HuH-7.5 (cell line): Measurements from ENCODE around the gene ZNF3.
A peak's percentile ranks its signal among the peaks of the same experiment; 100 is the strongest.

Experiments
- DNase-seq: peaks from one replicate; pipeline ENCODE4 v3.0.0; 2011; ENCODE audit warnings: low spot score

ZNF3 gene

DNA sequence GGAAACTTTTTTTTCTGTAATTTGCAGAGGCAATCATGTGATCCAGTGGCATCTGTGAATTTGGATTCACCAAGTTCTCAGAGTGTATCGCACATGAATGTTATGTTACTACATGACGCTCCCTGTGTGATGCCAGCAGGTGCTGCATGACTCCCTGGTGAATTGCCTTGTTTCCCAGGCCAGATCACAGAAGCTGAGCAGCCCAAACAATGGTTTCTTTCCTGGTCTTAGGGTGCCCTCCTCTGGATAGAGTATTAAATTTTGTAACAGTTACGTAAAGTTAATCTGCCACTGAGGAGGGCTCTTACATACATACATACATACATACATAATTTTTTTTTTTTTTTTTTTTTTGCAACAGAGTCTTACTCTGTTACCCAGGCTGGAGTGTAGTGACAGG lies 28.3 kb downstream of the ZNF3 start:
- DNase-seq, result peak; percentile 77

DNA sequence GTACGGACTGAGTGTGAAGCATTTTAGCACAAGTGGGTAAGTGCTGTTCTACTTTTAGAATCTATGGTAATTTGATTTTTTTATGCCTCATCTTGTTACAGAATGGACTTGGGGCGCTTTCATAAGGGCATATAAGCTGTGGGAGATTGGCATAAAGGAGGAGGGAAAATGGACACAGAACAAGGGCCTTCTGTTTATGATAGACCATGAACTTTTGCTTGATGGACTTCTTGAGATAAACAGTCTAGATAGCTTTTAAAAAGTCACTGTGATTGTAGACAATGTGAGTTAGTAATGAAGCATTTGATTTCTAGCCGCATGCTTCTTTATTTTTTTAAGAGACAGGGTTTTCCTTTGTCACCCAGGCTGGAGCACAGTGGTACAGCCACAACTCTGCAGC lies 29.9 kb downstream of the ZNF3 start:
- no peak for DNase-seq

DNA sequence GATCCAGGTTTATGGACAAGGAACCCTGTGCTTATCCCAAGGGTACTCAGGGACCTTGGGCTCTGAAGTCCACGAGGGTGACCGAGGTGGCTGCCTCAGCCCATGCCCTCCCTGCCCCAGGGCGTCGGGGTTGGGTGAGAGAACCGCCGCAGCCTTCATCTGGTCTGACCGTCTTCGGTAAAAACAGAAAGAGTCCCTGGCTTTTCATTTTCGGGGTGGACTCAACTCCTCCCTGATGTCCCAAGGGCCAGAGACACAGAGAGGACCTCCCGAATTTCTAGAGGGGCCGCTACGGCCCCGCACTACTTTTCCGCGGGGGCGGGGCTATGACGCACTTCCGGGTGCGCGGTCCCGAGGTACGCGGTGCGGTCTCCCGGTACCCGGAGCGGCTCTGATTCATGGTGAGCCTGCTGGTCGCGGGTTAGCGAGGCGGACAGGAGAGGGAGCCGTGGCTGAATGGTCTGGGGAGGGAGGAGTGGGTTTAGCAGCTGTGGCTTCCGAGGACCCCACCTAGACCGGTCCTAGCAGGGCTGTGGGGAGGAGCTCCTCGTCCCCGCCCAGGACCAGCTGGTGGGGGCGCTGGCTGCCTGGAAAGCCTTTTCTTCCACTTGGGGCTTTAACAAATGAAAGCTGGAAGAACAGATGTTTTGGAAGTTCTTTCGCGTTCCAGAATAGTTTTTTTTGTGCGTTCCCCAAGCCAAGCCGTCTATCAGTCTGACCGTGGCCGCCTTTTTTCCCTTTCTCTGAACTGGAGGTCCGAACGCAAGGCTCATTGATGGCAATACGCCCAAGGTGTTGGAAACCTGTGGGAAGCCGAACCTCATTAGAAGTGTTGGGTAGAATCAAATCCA lies 31.9 kb downstream of the ZNF3 start, which contains the start of gene ZSCAN21:
Gene ZSCAN21 (plus strand): TSS at position 334 of the 851 bp plus-strand sequence. CDS start 7,233 bp downstream, outside the sequence.
- peak; percentile 84 for DNase-seq

DNA sequence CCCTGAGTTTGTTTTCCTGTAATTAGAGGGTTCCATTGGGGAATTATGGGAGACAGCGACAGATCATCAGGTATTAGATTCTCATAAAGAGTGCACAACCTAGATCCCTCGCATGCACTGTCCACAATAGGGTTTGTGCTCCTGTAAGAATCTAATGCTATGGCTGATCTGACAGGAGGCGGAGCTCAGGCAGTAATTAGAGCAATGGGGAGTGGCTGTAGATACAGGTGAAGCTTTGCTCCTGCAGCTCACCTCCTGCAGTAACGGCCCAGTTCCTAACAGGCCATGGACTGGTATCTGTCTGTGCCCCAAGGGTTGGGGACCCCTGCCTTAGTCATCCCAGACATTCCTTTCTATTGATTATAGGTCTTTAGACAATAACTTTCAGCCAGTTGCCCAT lies 32.8 kb downstream of the ZNF3 start:
- no peak for DNase-seq

DNA sequence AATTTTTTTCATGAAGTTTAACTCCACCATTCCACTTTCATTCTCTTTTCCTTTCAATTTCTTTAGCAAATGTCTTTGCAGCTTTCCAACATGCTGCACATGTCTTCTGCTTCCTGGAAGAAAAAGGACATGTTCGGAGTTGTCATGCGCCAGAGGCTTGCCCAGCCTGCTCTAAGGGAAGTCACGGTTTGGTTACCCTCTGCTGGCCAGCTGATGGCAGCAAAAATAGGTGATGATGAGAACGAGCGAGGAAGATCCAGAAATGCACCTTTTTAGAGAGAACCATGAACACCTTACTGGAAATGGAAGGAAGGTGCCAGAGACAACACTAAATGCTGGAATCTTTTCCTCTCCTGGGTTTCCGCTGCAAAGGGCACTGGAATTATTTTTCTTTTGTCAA lies 36.8 kb downstream of the ZNF3 start:
- no peak for DNase-seq

DNA sequence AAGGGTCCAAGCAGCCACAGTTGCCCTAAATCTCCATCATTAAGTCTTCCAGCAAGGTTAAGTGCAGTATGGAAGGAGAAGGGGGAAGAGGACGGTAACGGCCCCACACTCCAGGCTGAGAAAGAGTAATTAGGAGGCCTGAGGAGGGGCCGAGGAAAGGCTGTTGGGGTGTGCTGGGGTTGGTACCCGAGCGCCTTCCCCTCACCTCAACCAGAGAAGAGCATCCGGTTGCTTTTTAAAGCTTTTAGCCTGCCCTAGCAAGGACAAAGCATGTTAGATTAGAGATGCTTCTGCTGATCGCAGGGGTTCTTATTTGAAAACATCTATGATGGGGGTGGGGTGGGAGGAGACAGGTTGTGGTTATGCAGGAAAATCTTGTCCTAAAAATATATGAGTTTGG lies 40.9 kb downstream of the ZNF3 start:
- DNase-seq, result no peak

DNA sequence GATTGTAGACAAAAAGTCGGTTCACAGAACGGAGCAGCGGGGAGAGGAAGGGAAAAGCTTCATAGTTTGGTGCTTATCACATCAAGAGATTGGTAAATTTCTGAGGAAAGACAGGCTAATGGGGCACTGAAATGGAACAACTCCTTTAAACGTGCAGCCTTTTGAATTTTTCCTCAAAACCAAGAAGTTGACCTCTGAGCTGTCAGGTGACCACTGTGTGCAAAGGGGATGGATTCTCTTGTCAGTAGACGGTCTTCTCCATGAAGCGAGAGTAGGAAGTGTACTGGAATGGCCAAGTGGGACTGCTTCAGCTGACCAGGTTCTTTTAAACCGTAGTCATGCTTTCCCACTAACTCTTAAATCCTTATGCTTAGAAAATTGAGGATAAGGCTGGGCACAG lies 43.2 kb downstream of the ZNF3 start:
- no peak for DNase-seq

DNA sequence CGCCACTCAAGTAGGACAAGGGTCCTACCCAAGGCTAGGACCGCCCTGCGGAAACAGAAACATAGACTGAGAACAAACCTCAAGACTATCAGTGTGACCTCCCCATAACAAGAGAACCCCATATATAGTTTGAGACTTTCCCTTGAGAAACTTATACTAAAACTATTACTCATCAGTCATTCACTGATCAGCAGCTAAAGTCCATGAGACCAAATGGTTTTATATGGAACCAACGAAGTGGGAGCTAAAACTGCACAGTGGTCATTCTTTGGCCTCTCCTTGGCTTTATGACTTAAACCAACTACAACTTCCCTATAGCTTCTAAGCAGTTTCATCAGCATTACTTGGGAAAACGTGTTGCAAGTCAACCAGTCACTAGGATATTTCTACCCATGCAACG lies 45.6 kb downstream of the ZNF3 start:
- no peak for DNase-seq

DNA sequence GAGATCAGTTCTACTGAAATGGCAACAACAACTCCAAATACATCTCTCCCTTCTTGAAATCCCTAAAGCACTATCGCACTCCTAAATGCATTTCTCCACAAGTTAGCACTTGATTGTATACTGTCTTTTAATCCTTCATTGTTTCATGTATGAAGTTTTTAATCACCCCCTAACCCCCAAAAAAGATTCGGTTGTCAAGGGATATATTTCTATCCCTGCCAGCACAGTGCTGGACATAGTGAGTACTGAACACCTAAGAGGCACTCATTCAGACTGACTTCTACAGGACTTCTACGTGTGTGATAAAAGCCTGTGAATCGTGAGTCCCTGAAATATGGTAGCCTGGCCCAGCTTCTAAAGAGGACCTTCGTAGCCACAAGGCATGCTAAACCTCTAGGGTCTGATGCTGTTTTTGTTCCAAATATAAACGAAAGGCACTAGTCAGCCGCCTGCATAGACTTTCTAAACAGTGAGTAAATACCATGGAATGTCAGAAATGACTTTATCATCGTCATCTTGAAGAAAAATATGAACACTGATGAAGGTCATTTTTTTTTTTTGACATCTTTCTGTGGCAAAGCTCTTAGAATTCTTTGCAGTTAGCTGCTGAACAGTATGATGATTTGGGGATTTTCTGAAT lies 46.5 kb downstream of the ZNF3 start:
- no peak for DNase-seq

DNA sequence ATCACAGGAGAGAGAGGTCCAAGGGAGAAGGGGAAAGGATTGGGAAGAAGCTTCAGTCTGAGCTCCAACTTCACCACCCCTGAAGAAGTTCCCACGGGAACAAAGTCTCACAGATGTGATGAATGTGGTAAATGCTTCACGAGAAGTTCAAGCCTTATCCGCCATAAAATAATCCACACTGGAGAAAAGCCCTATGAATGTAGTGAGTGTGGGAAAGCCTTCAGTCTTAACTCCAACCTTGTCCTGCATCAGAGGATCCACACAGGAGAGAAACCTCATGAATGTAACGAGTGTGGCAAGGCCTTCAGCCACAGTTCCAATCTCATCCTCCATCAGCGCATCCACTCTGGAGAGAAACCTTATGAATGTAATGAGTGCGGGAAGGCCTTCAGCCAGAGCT lies 48.0 kb downstream of the ZNF3 start:
- no peak for DNase-seq

DNA sequence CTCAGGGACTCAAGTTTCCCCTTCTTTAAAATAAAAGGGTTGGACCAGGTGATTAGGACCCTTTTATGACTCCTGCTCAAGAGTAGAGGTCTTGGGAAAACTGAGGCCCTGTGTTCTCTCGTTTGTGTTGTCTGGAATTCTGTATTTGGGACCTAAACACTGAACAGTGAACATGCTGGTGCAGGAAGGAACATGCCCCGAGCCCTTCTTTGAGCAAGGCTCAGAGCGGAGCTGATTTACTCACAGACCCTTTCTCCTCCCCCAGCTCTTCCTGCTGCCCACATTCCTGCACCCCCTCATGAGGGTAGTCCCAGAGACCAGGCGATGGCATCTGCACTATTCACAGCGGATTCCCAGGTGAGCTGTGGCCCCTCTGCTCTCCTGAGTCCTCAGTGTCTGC lies 51.9 kb downstream of the ZNF3 start:
- DNase-seq, result no peak

DNA sequence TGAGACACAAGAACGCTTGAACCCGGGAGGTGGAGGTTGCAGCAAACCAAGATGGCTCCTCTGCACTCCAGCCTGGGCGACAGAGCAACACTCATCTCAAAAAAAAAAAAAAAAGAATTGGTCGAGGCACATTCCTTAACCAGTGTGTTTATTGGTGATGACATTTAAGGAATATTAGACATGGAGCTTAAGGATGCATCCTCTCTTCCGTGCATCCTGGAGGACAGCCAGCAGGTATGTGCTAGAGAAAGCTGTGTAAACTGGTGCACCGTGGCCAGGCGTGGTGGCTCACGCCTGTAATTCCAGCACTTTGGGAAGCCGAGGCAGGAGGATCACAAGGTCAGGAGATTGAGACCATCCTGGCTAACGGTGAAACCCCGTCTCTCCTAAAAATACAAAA lies 54.3 kb downstream of the ZNF3 start:
- DNase-seq, result no peak

DNA sequence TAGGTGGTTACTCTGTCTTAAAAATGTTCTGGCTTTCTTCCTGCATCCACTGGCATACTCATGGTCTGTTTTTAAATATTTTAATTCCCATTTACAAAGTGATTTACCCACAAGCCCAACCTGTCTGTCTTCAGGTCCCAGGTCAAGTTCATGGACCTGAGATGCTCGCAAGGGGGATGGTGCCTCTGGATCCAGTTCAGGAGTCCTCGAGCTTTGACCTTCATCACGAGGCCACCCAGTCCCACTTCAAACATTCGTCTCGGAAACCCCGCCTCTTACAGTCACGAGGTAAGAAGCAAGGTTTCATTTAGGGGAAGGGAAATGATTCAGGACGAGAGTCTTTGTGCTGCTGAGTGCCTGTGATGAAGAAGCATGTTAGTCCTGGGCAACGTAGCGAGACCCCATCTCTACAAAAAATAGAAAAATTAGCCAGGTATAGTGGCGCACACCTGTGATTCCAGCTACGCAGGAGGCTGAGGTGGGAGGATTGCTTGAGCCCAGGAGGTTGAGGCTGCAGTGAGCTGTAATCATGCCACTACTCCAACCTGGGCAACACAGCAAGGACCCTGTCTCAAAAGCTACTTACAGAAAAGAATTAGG lies 57.4 kb downstream of the ZNF3 start:
- DNase-seq, result no peak

DNA sequence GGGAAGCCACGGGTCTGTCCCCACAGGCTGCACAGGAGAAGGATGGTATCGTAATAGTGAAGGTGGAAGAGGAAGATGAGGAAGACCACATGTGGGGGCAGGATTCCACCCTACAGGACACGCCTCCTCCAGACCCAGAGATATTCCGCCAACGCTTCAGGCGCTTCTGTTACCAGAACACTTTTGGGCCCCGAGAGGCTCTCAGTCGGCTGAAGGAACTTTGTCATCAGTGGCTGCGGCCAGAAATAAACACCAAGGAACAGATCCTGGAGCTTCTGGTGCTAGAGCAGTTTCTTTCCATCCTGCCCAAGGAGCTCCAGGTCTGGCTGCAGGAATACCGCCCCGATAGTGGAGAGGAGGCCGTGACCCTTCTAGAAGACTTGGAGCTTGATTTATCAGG lies 58.0 kb downstream of the ZNF3 start:
- no peak for DNase-seq

DNA sequence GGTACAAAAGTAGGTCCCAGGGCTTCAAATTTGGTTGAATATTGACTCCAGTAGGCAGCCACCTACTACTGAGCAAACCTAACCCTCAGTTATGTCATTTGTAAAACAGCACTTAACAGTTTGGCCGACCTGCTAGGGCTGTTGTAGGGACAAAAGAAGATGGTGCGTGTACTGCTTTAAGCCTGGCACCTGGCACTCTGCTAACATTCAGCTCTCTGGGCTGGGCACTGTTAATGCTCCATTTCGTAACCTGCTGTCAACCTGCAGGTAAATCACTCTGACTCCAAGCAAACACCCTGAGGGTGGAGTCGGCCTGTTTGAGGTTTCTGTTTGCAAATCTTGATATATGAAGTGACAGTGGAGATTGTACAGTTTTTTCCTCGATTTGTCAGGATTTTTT lies 58.9 kb downstream of the ZNF3 start:
- peak; percentile 55 for DNase-seq

DNA sequence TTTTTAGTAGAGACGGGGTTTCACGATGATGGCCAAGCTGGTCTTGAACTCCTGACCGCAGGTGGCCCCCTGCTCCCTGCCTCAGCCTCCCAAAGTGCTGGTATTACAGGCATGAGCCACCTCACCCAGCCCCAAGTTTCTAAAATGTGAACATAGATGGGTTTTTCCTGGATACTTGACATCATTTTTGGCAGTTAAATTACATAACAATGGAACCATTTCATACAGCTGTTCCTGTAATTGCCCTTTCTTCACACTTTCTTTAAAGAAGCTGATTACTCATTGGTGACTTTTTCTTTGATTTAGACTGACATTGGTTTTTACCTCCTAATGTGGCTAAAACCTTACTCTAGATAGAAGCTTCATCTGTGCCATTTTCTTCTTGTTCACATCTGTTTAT lies 60.2 kb downstream of the ZNF3 start:
- no peak for DNase-seq
